GM18870 (cell line): ENCODE data around the gene CAB39.

ENCODE experiments used
- ATAC-seq: cut with Tn5 transposase; IDR thresholded peaks from one replicate; pipeline ENCODE4 v1.9.1; 2021; ENCODE audit warnings: moderate library complexity; ENCODE audit not compliant: unreplicated experiment

The CAB39 gene

DNA sequence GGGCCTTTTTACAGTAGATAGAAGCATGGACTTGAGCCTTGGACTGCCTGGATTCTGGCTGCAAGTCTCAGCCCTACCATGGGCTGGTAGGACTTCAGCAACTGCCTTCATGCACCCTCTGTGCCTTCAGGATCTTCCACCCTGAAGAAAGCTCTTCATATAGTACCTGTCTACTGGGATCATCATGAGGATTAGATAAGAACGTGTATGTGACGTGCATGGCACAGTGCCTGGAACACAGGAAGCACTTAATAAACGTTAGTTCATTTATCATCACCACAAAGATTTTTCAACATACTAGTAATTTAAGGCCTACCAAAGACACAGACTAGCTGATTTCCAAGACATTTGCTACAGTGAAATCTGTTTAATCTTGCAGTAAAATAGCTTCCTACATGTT lies 98.9 kb downstream of the CAB39 start:
- ATAC-seq = no peak

DNA sequence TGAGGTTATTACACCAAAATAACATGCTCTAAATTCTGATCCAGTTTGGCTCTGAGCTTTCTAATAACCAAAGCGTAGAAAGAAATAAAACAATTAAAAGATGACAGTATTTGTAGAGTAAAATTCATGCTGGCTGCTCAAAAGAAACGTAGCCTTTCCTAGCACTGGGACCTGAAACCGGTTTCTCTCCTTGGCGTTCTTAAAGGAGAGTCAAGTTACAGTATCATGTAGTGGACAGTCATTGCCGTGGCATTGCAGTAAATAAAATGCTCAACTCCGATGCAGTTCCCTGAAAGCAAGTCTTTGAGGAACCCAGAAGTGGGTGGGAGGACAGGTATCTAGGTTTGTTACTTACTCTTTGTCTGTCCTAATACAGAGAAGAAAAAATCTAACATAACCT lies 99.4 kb downstream of the CAB39 start:
- ATAC-seq = no peak

DNA sequence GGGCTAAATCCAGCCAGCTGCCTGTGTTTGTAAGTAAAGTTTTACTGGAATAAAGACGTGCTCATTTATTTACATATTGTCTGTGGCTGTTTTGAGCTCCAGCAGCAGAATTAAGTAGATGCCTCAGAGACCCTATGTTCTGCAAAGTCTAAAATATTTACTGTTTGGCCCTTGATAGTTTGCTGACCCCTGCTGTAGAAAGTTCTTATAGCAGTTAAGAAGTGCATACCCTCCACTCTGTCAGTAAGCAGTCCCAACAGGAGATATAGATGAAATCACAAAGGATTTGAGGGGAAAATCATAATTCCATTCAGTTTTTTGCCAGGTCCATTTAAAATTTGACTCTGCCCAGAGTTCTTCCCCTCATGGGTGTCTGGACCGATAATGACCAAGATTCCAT lies 102.0 kb downstream of the CAB39 start:
- no peak for ATAC-seq

DNA sequence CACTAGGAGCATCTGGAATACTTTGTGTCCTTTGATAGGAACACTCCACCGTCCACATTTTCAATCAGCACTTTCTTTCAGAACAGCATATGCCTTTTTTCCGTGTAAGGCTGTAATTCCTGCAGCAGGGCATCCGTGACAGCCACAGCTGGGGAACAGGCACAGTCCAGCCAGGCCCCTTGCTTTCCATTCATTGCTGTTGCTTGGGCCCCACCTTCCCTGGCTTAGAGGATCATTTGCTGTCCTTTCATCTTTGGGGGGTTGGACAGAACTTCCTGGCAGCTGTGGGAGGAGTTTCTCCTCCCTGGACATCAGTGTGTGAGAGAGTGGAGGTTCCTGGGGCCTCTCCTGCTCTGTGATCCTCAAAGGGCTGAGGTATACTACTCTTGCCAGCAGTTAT lies 102.4 kb downstream of the CAB39 start:
- ATAC-seq = no peak

DNA sequence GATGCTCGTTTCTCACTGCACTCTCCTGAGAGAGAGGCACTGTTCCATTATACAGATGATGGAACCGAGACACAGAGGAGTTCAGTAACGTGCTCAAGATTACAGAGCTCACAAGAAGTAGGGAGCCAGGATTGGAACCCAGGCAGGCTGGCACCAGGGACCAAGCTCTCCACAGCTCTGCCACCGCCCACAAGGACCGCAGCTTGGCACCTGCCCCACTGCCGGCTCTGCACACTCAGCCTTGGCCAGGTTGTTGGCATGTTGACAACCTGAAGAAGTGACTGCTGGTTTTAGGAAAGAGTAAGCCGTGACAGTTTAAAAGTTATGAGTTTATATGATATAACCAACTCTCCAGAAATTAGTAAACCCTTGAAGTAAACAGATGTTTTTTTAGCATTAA lies 104.1 kb downstream of the CAB39 start:
- no peak for ATAC-seq

DNA sequence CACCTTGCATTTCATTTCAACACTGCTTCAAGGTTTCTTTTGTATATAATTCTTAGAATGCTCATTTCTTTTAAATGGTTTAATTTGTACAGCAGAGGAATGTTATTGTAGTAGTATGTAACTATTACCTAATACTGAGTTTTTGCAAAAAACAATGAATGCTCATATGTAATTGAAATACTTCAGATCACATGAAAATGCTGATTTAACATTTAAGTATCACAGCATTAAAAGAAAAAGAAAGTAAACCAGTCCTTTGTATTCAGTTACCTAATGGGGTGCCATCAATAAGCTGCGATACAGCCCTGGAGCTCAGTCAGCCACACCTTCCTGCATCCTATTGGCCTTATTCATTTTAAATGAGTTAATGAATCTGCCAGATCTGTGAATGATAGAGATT lies 106.8 kb downstream of the CAB39 start:
- no peak for ATAC-seq

DNA sequence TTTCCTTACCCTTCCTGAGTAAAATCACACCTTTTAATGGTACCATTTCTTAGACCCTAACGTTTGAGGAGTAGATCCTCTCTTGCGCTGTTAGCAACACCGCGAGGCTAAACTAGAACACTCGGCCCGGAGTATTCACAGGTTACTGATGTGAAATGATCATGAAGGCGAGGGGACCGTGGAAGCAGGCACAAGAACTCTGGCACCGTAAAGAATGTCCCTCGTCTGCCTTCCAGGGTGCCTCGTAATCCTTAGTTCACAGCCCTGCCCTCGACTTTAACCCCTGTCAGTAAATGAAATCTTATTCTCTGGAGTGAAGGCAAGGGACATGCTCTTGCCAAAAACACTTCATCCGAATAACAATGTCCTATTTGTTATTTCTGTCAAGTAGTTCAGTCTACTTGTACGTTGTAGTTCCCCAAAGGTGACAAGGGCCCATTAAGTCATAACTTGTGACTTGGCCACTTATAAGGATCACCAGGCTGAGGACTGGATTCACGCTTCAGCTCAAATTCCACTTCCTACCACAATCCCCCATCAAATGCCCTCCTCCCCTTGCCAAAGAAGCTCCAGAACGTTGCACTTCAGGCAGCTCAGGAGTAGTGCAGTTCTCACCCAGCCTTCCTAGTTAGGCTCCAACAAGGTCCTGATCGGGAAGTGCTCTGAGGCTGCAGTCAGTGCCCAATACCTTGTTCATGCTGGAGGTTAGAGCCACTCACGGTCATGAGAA lies 108.8 kb downstream of the CAB39 start:
- no peak for ATAC-seq

DNA sequence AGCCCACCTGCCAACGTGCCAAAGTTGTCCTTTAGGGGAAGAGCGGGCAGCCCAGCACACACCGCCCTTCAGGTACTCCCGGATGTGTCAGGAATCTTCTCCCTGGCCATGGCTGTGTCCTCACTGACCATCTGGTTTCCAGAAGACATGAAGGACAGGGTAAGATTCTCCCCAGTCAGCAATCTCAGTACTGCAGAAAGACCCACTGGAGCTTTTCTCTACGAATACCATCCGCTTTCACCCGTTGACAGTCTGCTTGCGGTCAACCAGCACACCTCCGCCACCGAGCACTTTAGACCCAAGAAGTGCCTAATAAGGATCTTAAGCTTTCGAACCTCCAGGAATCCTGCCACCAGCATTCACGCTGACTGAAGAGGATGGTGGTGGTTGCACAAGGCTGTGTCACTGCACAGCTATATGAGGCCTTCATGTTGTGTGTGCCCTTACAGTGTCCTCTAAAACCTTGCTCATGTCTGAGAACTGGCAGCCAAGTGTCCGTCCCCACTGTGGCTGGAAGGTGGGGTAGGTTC lies 109.4 kb downstream of the CAB39 start:
- ATAC-seq = no peak

DNA sequence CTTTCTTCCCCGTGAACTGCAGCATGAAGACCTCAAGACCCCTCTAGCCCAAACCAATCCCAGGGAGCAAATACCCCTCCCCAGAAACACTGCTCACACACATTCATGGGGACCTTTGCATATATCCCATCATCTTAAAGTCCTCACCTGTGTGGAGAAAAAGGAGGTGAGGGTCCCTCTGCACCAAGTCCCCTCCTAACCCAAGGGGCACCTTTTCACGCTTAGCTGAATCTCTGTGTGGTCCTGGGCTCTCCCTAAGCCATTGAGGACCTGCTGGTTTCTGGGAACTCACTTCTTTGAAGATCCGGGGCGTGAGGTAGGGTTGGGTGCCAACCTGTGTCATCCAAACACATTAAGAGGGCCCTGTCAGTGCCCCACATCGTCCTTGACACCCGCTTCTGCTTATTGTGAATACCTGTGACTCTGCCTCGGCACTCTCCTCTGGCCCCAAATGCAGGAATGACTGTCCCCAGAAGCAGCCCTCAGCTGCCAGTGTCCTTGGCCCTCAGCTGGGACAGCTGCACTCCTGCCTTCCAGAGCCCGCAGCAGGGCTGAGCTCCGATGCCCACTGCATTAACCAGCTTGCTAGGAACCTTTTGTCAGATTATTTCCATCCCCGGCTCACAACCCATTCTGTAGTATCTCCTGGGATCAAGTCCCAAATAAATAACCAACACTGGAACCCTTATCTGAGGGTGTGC lies 110.8 kb downstream of the CAB39 start:
- no peak for ATAC-seq

DNA sequence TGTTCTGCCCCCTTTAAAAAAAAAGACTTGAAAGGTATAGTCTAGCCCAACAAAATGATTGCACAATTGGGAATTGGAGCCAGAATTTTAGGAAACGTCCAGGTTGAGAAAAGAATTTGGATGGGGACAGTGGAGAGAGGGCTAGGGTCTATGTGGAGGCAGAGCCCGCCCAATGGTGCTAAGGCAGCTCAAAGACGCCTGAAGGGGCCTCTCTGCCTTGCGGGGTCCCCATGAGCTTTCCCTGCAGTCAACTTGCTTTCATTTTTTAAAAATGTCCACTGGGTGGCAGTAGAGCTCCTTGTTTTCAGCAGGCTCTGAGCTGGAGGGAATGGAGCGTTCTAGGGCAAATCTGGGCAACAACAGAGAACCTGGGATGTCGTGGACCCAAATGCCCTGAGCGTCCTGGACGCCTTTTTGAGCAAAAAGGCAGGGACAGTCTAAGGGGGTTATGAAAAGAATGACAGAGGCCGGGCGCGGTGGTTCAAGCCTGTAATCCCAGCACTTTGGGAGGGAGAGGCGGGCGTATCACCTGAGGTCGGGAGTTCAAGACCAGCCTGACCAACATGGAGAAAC lies 111.8 kb downstream of the CAB39 start:
- ATAC-seq = peak; percentile 50

DNA sequence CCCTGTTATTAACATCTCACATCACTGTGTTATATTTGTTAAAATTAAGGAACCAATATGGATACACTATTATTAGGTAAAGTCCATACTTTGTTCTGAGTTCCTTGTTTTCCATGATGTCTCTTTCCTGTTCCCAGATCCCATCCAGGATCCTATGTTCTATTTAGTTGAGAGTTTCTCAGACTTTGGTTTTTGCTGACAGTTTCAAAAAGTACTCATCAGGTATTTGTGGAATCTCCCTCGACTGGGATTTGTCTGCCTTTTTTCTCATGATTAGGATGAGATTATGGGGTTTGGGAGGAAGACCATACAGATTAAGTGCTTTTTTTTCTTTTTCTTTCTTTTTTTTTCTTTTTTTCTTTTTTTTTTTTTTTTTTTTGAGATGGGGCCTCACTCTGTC lies 112.7 kb downstream of the CAB39 start:
- no peak for ATAC-seq

DNA sequence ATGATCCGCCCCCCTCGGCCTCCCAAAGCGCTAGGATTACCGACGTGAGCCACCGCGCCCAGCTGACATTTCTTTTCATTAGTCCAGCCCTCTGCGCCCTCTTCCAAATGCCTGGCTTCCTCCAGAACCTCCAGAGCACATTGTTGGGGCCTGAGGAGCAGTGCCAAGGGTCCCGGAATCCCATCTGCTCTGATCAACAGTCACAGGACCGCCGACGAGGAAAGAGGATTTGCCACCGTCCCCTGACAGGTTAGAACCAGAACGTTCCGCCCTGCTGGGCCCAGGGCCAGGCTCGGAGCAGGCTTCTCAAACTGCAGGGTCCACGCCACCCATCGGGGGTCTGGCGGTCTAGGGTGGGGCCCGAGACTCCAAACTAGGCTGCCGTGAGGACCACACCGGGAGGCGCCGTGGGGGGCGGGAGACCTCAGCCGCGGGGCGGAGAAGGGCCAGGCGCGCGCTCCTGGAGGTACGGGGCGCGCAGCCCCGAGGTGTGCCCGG lies 115.2 kb downstream of the CAB39 start:
- no peak for ATAC-seq

DNA sequence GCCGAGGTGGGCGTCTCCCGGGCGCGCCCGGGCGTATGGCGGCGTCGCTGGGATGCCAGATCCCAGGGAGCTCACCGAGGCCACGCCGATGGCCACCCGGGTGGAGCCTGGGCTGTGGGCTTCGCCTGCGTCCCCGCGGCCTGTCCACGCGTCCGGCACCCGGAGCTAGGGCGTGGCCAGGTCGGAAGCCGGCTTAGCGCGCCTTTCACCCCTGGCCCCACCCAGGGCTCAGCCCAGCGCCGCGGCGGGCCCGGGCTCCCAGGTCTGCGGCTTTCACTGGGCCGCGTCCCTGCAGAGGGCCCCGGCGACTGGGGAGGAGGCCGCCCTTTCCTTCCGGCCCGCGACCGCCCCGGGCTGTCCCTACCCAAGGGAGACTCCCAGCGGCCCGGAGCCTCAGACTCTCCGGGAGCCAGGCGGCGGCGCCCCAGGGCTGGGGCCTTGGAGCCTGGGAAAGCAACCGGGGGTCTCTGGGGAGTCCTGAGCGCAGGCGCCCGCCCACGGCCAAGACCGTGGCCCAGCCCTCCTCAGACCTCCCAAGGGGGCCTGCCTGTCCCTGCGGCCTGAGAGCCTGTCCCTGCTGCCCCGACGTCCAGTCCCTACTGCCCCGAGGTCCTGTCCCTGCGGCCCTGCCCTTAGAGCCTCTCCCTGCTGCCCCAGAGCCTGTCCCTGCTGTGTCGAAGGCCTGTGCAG lies 115.8 kb downstream of the CAB39 start:
- no peak for ATAC-seq

DNA sequence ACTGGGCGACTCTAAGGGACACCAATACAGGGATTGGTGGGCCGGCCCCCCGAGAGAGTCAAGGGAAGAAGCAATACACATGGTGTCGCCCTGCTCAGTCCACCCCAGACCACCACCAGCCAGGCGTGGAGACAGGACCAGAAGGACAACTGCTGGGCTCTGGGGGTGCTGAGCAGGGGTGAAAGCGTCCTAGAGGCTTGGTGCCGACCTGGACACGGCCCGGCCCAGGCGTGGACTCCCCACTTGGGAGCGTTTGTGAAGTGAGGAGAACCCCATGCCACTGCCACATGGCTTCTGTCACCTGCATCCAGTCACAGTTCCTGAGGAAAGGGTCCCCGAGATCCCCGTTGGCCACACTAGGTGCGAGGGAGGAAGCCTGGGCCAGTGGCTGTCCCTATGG lies 116.7 kb downstream of the CAB39 start:
- no peak for ATAC-seq

DNA sequence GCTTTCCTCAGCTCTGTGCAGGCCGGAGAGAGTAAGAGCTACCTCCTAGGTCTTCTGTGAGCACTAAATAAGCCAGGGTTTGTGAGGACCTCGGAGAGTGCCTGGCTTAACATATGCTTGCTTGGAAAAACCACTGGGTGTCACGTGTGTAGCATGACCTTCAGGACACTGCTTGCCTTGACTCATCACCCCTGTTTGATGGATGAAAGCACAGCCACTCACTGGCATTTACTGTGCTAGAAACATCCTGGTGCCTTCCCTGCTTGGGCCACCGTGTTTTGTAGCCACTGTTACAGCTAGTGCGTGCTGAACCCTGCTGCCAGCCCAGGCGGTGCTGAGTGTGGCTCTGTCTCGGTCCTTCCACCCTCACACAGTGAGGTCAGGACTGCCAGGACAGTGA lies 117.3 kb downstream of the CAB39 start:
- ATAC-seq = no peak

DNA sequence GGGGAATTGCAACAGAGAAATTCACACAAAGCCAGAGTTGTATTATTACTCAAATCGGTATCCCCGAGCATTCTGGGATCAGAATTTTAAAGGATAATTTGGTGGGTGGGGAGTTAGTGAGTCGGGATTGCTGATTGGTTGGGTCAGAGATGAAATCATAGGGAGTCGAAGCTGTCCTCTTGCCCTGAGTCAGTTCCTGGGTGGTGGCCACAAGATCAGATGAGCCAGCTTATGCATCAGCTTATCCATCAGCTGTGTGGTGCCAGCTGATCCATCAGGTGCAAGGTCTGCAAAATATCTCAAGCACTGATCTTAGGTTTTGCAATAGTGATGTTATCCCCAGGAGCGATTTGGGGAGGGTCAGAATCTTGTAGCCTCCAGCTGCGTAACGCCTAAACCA lies 117.8 kb downstream of the CAB39 start:
- no peak for ATAC-seq

DNA sequence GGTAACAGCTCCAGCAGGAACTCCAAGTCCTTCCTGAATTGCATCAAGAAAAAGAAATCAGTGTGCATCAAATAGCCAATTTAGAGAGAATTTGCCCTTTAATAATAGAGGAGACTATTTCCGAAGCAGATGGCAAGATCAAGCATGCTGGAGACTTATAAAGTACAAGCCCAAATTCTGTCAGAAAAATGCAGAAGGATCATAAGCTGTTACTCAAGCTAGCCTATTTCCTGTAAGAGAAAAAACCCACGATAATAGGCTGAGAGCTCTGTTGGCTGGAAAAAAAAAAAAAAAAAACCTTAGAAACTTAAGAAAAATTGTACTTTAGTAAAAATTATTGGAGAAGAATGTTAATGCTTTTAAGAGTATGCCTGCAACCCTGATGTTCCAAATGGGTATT lies 127.7 kb downstream of the CAB39 start:
- no peak for ATAC-seq

DNA sequence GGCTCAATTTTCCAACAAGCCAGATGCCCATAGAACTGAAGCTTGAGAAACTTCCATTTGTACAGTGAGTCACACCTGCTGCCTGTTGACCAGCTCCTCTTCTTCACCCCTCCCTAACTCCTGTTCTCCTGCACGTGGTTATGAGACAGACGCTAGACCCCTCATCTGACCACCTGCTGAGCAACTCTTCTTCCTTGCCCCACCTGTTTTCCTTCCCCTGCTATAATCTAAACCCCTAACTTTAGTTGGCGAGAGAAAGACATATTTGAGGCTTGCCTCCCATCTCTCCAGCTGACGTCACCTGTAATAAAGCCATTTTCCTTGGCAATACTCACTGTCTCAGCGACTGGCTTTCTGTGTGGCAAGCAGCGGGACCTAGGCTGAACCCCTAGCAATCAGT lies 129.8 kb downstream of the CAB39 start:
- ATAC-seq = no peak

DNA sequence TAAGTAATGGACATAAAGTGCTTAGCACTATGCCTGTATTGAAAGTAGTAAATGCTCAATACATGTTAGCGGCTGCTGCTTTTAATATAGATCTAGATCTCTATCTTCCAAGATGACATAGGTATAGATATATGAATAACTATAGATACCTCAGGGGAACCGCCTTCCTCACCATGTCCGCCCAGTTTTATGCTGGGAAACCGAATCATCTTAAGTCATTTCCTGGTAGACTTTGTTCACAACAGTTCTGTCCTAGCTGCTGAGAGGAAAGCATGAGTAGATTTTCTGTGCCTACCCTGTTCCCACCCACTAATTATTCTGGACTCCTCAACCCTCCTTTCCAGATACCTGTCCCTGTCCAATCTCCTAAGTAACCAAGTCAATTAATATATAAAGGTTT lies 130.5 kb downstream of the CAB39 start:
- ATAC-seq = no peak

DNA sequence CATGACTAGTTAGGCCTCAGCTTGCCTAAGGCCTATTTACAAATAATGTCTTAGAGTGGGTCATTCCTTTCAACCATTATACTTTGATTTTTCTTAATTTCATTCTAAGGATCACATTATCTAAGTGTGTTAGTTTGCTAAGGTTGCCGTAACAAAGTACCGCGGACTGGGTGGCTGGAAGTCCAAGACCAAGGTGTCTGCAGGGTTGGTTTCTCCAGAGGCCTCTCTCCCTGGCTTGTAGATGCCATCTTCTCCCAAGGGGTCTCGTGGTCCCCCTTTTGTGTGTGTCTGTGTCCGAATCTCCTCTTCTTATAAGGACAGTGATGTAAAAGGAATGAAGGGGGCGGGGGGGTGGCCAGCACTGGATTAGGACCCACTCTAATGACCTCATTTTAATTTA lies 133.7 kb downstream of the CAB39 start:
- ATAC-seq = no peak

DNA sequence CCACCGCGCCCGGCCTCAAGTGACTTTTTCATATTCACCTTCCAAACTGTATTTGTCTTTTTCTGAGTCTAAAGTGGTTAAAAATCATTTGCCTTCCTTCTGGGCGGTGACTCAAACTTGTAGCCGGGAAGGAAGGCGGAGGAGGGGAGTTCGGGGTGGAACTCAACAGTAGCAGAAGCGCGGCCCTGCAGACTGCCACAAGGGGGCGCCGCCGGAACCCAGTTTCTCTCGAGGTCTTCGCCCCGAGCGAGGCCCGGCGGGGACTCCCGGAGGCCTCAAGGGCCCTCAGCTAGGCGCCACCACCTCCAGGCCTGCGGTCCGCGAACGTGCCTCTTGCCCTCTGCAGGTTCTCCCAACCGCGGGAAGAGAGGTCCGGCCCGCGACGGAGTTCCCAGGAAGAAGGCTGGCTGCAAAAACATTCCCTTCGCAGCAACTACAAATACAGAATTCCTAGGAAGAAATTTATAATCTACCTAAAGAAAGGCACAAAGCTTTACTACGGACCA lies 135.3 kb downstream of the CAB39 start:
- peak; percentile 48 for ATAC-seq
